Upper lobe of left lung (tissue), 6 donors: ENCODE data around the gene DARS1. TPM values are rescaled to one million over a fixed set of nuclear protein-coding genes. Genes with fewer than 3 reads are reported as not detected.
A peak's percentile ranks its signal among the peaks of the same experiment; 100 is the strongest.

ENCODE experiments used
- ATAC-seq, 2 donors: fragments of 200-7000 bp; cut with Tn5 transposase; one replicate each; pipeline ENCODE4 v1.9.1; 2022; ENCODE audit warnings: mild to moderate bottlenecking in 2 of 2, moderate library complexity in 2 of 2; ENCODE audit not compliant: low FRiP score in 2 of 2
- DNase-seq, 2 donors: peaks; one replicate each; pipeline ENCODE4 v3.0.0-alpha.2; 2019 to 2020
- H3K27ac ChIP-seq, 4 donors: fragments of 200-600 bp; sonication (generic); one replicate each; pipeline ENCODE4 v1.5.1; 2016 to 2019
- H3K27me3 ChIP-seq, 4 donors: fragments of 200-600 bp; sonication (generic); one replicate each; pipeline ENCODE4 v1.5.1; 2017 to 2019
- H3K36me3 ChIP-seq, 4 donors: fragments of 200-600 bp; sonication (generic); one replicate each; pipeline ENCODE4 v1.5.1; 2016 to 2019
- H3K4me1 ChIP-seq, 4 donors: fragments of 200-600 bp; sonication (generic); one replicate each; pipeline ENCODE4 v1.5.1; 2018 to 2019
- H3K4me3 ChIP-seq, 4 donors: fragments of 200-600 bp; sonication (generic); one replicate each; pipeline ENCODE4 v1.5.1; 2017 to 2019; ENCODE audit warnings: mild to moderate bottlenecking in 2 of 4, moderate library complexity in 1 of 4
- H3K9me3 ChIP-seq, 4 donors: fragments of 200-600 bp; sonication (generic); one replicate each; pipeline ENCODE4 v1.5.1; 2018 to 2019
- EP300 ChIP-seq, 4 donors: sonication (generic); formaldehyde crosslinking; IDR thresholded peaks; one replicate each; pipeline ENCODE4 v1.5.1; 2017; ENCODE audit warnings: antibody characterized with exemption in 4 of 4, control low read depth in 2 of 4
- POLR2A ChIP-seq, 4 donors: fragments of 450-650 bp; IDR thresholded peaks; one replicate each; pipeline ENCODE4 v1.5.1; 2016 to 2017; ENCODE audit warnings: antibody characterized with exemption in 4 of 4, mild to moderate bottlenecking in 2 of 4
- POLR2AphosphoS5 ChIP-seq, 2 donors: sonication (generic); formaldehyde crosslinking; IDR thresholded peaks; one replicate each; pipeline ENCODE4 v1.5.1; 2017; ENCODE audit warnings: antibody characterized with exemption in 2 of 2
- WGBS, 2 donors: methylation state at CpG; one replicate each; pipeline ENCODE4 v1.1.5; 2017 to 2018; 5-methylcytosine and 5-hydroxymethylcytosine counted together
- total RNA-seq, 6 donors: library from RNA; depleted of rRNA in 4 of 6; stranded (reverse); fragments of >200 nt in 4 of 6; gene quantifications; one replicate each; pipeline versions ENCODE4 v1.1.0 to v1.2.1, GENCODE V29; 2016 to 2021
- TF ChIP-seq, protein P1 (sequence below), 6 experiments: fragments of 450-650 bp in 4 of 6; fragments of 200-600 bp in 2 of 6; sonication (generic) in 2 of 6; IDR thresholded peaks; one replicate each; pipeline ENCODE4 v1.5.1; 2016 to 2019; ENCODE audit warnings: antibody characterized with exemption in 6 of 6
- donor health status: DM: no; HTN: no; CAD: no; lungs with moderate emphysema.
- donor health status: DM: no; HTN: yes; CAD: no; lungs with severe emphysema.

Gene DARS1
- total RNA-seq, 6 donors from 2014 or later = 38.5 to 68.1 (median 51.9) TPM

DNA sequence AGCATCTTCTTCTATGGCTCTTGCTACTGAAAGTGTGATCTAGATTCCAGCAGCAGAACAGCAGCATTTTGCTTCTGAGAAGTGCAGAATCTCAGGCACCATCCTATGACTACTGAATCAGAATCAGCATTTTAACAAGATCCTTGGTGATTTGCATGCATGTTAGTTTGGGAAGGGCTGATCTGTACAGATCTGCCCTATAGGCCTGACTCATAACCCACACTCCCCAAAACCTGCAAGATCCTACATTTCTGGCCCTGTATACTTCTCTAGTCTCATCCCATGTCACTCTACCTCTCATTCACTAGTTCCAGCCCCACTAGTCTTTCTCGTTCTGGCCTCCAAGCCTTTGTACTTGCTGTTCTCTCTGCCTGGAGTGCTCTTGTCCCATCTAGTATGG, 15.7 kb upstream of the DARS1 start:
- Histone ChIP-seq H3K27ac (no peak overlapping the region), H3K27me3 (no peaks in the 10 kb centered on the region), H3K9me3 (no peaks in the 10 kb centered on the region), H3K4me3 (no peak overlapping the region), H3K36me3 (no peaks in the 10 kb centered on the region), H3K4me1 (peaks cover 0 to 8% (median 0%) of the 10 kb centered on the region in 4 donors)
- TF ChIP-seq POLR2AphosphoS5 (IDR thresholded peaks at IDR 0.05) = no peak
- TF ChIP-seq, protein P1, sequence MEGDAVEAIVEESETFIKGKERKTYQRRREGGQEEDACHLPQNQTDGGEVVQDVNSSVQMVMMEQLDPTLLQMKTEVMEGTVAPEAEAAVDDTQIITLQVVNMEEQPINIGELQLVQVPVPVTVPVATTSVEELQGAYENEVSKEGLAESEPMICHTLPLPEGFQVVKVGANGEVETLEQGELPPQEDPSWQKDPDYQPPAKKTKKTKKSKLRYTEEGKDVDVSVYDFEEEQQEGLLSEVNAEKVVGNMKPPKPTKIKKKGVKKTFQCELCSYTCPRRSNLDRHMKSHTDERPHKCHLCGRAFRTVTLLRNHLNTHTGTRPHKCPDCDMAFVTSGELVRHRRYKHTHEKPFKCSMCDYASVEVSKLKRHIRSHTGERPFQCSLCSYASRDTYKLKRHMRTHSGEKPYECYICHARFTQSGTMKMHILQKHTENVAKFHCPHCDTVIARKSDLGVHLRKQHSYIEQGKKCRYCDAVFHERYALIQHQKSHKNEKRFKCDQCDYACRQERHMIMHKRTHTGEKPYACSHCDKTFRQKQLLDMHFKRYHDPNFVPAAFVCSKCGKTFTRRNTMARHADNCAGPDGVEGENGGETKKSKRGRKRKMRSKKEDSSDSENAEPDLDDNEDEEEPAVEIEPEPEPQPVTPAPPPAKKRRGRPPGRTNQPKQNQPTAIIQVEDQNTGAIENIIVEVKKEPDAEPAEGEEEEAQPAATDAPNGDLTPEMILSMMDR (IDR thresholded peaks at IDR 0.05) = no peak
- no peak for TF ChIP-seq POLR2A (IDR thresholded peaks at IDR 0.05)
- TF ChIP-seq EP300 (IDR thresholded peaks at IDR 0.05) = no peak
- DNase-seq = no peak
- no peak for ATAC-seq
- WGBS, 2 donors = 86 to 93% methylated on average over 1 of the region's 1 CpG

- Histone ChIP-seq H3K27me3 (no peaks in the 10 kb centered on the region), H3K36me3 (no peaks in the 10 kb centered on the region), H3K4me1 (peaks cover 0 to 8% (median 0%) of the 10 kb centered on the region in 4 donors), H3K9me3 (no peaks in the 10 kb centered on the region), H3K27ac (no peak overlapping the region), H3K4me3 (no peak overlapping the region)
- TF ChIP-seq, protein P1 (IDR thresholded peaks at IDR 0.05) = no peak
- no peak for TF ChIP-seq POLR2AphosphoS5 (IDR thresholded peaks at IDR 0.05)
- TF ChIP-seq EP300 (IDR thresholded peaks at IDR 0.05) = no peak
- no peak for TF ChIP-seq POLR2A (IDR thresholded peaks at IDR 0.05)
- DNase-seq (no peak), ATAC-seq (no peak)
- WGBS, 2 donors = 61% methylated on average over 2 of the region's 2 CpGs
These were observed 15.1 kb upstream of the DARS1 start for GRCh38 chr2:136000502-136000901.

DNA sequence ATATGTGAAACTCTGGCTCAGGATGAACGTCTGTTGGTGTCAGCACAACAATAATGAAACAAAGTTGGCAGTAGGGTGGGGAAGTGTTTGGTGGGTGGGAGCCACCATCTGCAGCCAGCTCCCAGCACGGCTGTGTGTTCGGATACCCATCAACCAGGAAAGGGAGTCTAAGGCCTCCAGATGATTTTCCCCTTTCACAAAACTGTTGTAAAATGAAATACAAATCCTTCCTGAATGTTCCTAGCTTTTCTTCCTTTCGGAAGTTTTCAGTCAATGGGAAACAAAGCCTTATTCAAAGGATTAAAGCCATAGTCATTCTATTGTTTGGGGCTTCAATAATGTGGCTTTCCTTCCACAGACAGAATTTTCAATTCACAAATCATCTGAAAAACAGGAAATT, 14.5 kb upstream of the DARS1 start:
- H3K27me3 ChIP-seq = no peaks in the 10 kb centered on the region
- no peak overlapping the region for H3K4me3 ChIP-seq
- H3K36me3 ChIP-seq = no peaks in the 10 kb centered on the region
- no peak overlapping the region for H3K27ac ChIP-seq
- TF ChIP-seq POLR2A (IDR thresholded peaks at IDR 0.05) (no peak), POLR2AphosphoS5 (IDR thresholded peaks at IDR 0.05) (no peak), EP300 (IDR thresholded peaks at IDR 0.05) (no peak)
- TF ChIP-seq, protein P1 (IDR thresholded peaks at IDR 0.05) = no peak
- 73 to 81% methylated on average over 4 of the region's 4 CpGs for WGBS, 2 donors
- no peak for DNase-seq
- no peak for ATAC-seq
- peaks cover 0 to 8% (median 0%) of the 10 kb centered on the region in 4 donors for H3K4me1 ChIP-seq
- no peaks in the 10 kb centered on the region for H3K9me3 ChIP-seq

- Histone ChIP-seq H3K27ac (no peak overlapping the region), H3K36me3 (no peaks in the 10 kb centered on the region), H3K27me3 (no peaks in the 10 kb centered on the region), H3K4me1 (peaks cover 0 to 8% (median 0%) of the 10 kb centered on the region in 4 donors), H3K4me3 (no peak overlapping the region), H3K9me3 (no peaks in the 10 kb centered on the region)
- 96 to 99% methylated on average over 5 of the region's 5 CpGs for WGBS, 2 donors
- TF ChIP-seq EP300 (IDR thresholded peaks at IDR 0.05) (no peak), POLR2A (IDR thresholded peaks at IDR 0.05) (no peak), POLR2AphosphoS5 (IDR thresholded peaks at IDR 0.05) (no peak)
- TF ChIP-seq, protein P1 (IDR thresholded peaks at IDR 0.05) = no peak
- no peak for DNase-seq
- ATAC-seq = no peak
These were observed 13.5 kb upstream of the DARS1 start for GRCh38 chr2:135998879-135999278.

- 55 to 75% methylated on average over 5 of the region's 5 CpGs for WGBS, 2 donors
- peak in 1 of 2 donors; percentile 62 for ATAC-seq
- no peak overlapping the region for H3K27ac ChIP-seq
These were observed 12.0 kb upstream of the DARS1 start for GRCh38 chr2:135997380-135997779.

More at GRCh38 chr2:135997380-135997779, 12.0 kb upstream of the DARS1 start:
- Histone ChIP-seq H3K36me3 (no peaks in the 10 kb centered on the region), H3K27me3 (no peaks in the 10 kb centered on the region), H3K4me1 (peaks cover 0 to 8% (median 0%) of the 10 kb centered on the region in 4 donors), H3K4me3 (no peak overlapping the region), H3K9me3 (no peaks in the 10 kb centered on the region)
- TF ChIP-seq, protein P1 (IDR thresholded peaks at IDR 0.05) = peak in 1 of 6 experiments; percentile 13
- TF ChIP-seq POLR2A (IDR thresholded peaks at IDR 0.05) = no peak
- no peak for TF ChIP-seq EP300 (IDR thresholded peaks at IDR 0.05)
- DNase-seq = peak in 1 of 2 donors; percentile 51
